NCI-H2081 (cell line): ENCODE results near the gene NEURL3.

Source experiments
- DNase-seq, 2 experiments: peaks; one replicate each; lab custom pipeline; 2025; lab: John Stamatoyannopoulos, UW

Gene NEURL3

DNA sequence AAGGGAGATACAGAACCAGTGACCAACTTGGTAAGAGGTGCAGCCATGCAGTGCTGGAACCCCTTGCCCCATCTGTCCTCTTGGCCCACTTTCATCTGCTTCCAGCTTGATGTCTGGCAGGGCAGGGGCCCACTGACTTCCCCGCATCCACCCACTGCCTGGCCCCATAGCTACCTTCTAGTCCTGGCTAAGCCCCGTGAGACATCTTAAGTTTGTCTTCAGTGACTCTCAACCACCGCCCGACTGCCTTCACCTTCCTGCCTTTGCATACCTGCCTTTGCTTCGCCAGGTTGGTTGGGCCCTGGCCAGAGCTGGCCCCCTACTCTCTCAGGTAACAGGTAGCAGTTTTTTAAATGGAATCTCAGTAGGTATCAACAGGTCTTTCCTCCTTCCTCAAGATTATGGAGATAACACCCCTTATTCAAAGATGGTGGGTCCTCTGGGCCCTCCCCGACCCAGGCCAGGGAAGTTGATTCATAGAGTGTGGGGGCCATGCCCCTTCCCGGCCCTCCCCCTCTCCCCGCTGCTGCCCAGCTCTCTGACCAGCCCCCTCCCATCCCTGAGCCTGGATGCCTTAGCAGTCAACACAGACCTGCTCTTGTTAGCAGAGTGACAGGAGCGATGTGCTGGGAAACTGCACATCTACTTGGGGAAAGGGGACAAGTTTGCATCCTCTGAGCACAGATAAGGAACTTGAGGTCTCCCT is 34.2 kb upstream of the NEURL3 start:
- DNase-seq: no peak

DNA sequence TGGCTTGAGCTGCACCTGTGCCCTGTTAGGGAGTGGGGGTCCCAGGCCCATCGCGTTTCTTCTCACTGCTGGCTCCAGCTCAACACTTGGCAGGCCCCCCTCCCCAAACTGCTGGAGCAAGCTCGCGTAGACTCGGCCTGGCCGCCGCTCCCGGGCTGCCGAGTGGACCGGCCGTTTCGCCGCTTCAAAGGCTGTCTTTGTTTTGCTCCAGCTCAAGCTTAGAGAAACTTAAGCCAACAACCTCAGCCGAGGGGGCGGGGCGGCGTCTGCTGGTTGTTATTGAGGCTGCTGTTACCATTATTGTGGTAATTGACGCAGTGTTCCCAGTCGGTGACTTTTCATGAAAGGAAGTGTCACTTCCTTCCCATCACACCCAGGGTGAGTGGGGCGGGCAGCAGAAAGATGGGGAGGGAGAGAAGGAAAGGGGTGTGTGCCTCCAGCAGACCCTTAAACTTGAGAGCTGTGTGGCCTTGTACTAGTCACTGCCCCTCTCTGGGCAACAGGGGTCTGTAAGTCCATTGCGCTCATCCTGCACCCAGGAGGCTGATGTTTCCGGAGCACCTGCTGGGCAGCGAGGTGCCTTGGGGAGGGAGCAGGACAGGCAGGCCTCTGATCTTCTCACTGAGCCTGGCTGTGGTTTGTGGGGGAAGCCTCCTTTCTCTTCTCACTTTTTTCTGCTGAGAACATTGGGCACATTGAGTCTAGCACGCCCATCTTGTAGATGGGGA is 33.5 kb upstream of the NEURL3 start:
- no peak for DNase-seq

DNA sequence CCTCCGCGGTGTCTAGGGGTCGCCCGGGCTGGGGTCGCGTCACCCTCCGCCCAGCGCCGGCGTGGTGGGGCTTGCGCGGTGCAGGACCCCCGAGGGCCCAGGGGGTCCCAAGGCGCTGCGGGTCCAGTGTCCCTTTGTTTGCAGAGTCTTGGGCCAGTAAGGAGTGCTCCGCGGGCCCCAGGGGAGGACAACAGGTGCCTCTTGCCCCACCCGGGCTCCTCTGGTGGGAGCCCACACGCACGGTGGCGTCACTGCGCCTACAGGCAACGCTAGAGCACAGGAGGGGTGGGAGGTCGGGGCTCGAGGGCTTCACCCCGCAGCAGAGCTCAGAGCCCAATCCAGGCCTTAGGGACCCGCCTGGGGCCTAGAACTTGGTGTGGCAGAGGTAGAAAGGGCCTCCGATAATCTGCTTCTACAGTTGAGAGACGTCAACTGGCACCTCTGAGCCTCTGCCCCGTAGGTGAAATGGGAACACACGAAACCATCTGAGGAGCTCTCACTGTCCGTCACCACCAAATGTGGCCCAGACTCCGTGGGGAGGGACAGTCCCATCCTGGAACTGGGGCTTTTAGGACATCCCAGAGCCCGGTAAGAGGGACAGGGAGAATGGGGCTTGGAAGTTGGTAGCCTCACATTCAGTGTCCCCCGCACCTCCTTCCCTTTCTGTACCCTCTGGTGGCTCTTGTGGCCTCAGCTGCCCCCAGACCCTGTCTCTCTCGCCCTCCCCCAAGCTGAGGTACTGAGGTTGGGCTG is 32.8 kb upstream of the NEURL3 start:
- DNase-seq: no peak

DNA sequence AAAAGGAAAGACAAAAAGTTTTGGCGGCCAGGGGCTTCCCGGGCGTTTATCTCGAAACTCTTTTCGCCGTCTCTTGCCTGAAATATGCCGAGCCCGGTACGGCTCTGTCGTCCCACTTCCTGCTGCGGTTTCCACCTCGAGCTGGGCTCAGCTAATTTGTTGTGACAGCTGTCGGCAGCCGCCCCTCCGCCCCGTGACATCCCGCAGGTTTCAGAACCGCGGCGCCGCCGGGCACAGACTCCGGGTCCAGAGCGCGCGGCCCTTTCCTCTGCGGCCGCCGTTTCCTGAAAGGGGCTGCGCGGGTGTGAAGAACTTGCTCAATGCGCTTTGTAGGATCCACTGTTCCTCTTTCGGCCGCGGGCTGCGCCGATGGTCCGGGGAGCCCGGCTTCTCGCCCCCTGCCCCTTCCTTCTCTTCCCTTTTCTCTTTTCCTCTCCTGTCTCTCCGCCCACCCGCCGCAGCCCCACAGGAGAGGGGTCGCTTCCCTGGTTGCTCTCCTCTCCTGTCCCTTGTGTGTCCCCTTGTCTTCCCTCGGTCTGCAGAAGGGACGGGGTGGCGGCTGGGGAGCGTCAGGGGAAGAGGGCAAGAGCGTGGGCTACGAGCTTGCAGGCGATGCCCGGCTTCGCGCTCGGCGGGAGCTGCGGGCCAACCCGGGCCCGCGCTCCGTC is 32.0 kb upstream of the NEURL3 start:
- DNase-seq: peak; percentile 14 to 48

DNA sequence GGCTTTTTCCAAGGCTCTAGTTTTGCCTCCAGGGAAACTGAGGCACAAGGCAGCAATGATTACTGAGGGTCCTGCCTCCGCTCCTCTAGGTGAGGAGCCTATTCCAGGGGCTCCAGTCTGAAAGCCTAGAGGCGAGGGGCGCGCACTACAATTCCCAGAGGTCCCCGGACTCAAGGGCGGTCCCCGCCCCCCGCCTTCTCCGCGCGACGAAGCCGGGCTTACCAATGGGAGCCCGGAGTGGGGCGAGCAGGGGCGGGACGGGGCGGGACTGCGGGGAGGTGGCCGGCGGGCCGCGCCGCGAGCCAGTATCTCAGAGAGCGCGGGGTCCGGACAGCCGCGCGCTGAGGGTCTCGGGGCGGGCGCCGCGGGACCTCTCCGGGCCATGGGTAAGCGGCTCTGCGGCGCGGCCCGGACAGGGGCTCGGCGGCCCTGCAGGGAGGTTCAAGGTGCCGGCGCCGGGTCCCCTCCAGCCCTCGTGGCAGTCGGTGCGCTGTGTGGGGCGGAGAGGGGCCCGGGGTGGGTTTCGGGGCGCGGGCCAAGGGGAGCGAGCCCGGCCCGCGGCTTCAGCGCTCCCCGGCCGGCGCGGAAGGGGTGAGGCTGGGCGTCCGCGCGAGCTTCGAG is 31.4 kb upstream of the NEURL3 start, which contains the start of gene ARID5A:
TSS of gene ARID5A (plus strand) at position 308 of the 621 bp plus-strand sequence. CDS start at position 383, 75 bp downstream.
- peak; percentile 86 for DNase-seq

DNA sequence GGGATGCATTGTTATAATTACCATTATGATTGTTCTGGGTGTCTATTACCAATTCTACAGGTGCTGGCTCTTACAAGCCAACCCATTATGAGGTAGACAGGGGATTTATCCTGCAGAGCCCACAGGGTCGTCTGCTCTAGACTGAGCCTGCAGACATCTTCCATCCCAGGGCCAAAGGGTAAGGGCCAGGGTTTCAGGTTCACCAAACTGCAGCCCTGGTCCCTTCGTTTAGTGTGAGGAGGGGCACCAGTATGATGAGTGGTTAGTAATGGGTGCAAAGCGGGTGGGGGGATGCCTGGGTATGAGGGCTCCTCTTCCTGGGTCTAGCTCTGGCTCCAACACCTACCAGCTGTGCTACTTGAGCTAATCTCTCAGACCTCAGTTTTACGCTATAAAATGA is 30.2 kb upstream of the NEURL3 start:
- no peak for DNase-seq

DNA sequence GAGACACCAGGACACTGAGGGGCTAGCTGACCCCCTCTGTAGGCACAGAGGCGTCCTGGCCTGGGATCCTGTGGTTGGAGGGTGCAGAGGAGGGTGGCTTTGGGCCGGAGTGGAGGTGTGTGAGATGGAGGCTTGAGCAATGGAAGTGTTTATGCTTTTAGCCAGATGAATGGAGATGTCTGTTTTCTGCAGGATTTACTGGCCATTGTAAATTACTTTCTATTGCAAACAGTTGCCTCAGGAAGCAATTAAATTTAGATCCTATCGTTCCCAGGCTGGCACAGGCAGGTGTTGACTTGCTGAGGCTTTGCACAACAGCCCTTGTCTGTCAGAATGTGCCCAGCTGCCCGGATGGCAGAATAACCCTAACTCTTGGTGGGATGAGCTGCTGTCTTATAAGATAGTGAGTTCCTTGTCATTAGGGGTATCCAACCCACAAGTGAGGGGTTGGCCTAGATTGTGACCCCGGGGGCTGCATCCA is 29.6 kb upstream of the NEURL3 start:
- DNase-seq: peak; percentile 34 to 77

DNA sequence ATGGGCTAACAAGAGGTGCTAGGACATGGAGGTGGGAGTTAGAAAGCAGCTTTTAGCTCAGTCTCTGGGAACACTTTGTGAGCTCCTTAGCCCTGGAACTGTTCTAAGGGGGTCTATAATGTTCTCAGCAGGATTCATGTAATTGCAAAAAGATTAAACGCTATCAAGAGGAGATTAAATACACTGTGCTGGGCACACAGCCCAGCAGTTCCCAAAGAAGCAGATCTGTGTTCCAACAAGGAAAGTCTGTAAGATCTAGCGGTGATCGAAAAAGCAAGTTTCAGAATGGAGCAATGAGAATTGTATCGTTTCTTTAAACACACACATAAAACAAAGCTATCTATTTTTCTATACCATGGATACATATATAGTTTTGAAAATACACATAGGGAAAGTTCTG is 29.0 kb upstream of the NEURL3 start:
- no peak for DNase-seq

DNA sequence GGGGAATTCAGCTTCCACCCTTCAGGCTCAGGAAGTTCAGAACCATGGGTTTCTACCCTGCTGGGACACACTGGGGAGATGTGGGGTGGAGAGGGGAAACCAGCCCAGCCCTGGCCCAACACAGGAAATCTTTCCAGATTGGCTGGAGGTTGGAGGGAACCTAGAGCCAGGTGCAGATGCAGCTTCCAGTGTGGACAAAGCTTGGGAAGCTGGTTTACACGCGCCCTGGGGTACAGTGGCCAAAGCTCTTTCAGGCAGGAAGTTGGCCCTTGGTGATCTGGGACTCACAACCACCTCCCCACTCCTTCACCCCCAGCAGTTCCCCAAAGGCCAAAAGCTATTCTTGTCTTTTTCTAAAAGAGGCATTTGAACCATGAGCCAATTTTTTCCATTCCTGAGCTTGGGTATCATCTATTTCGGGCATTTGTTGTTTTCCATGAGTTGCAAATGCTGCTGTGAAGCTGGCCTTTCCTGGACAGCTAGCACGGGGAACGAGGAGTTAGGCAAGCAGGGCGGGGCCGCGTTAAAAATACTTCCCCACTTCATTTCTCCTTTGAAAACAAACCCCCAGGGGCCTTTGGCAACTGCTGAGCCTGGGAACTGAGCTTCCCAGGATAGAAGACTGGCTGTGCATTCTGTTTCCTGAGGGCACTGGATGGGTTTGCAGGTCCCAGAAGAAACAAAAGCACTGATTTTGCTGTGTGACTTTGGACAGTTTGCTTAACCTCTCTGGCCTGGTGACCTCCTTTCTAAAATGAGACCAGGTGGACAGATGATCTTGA is 28.3 kb upstream of the NEURL3 start:
- DNase-seq: peak in 1 of 2 experiments; percentile 23

DNA sequence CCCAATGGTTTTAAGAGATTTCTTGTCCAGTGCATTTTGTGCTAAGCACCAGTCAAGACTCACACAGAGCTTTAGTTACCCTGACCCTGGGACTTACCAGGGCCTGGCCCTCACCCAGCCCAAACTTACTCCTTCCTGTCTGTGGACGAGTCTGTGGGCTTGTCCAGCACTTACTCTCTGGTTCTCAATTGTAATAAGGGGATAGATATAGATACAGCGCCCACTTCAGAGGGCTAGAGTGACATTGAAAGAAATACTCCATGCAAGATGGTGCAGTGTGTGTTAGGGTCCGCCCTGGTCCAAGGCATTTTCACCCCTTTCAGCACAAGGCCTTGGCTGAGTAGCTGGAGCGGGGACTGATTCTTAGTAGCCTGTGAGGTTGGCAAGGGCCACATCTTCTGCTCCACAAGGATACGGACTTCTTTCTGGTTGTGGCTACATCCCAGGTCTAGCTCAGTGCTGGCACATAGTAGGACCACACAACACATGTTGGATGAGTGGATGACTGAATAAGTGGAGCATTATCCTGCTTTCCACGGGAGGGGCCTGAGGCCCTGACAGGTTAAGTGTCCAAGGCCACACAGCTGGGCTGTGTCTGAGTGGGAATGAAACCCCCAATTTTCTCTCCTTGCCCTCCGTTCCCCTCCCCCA is 27.6 kb upstream of the NEURL3 start:
- DNase-seq: no peak

DNA sequence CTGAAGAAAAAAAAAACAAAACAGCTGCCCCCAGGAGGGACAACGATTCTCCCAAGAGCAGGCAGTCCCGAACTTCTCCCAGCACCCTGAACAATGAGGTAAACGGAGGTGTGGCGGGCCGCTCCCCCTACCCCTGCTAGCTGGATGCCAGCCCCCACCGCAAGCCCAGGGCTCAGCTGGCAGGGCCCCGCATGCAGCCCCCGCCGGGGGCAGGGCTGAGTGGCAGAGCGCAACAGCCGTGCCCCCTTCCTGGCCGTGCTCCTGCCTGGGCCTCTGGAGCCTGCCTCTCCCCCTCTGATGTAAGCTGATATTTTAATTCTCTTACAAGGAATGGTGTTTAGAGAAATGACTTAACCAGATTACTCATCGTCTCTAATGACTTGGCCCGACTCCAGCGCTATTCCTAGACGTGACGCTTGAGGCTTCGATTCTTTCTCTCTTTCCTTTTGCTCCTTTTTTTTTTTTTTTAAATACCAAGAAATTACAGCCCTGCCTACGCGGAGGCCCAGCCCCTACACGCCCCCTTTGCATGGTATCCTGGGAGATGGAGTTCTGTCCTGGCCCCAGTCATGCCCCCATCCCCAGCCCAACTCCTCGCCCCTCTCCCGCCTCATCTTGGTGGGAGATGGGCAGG is 26.8 kb upstream of the NEURL3 start:
- DNase-seq: peak; percentile 47 to 69

DNA sequence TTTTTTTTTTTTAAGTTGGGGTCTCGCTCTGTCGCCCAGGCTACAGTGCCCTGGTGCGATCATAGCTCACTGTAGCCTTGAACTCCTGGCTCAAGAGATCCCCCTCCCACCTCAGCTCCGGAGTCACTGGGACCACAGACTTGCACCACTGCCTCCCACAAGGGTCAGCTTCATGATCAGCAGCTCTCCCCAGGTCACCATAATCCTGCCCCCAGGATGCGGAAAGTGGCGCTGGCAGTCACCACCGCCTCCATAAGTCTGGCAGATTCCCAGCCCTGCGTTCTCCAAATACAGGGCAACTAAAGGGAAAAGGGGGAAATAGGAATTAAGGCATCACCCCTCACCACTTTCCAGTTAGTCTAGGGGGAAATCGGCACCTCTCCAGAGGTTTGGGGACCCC is 26.2 kb upstream of the NEURL3 start:
- no peak for DNase-seq

DNA sequence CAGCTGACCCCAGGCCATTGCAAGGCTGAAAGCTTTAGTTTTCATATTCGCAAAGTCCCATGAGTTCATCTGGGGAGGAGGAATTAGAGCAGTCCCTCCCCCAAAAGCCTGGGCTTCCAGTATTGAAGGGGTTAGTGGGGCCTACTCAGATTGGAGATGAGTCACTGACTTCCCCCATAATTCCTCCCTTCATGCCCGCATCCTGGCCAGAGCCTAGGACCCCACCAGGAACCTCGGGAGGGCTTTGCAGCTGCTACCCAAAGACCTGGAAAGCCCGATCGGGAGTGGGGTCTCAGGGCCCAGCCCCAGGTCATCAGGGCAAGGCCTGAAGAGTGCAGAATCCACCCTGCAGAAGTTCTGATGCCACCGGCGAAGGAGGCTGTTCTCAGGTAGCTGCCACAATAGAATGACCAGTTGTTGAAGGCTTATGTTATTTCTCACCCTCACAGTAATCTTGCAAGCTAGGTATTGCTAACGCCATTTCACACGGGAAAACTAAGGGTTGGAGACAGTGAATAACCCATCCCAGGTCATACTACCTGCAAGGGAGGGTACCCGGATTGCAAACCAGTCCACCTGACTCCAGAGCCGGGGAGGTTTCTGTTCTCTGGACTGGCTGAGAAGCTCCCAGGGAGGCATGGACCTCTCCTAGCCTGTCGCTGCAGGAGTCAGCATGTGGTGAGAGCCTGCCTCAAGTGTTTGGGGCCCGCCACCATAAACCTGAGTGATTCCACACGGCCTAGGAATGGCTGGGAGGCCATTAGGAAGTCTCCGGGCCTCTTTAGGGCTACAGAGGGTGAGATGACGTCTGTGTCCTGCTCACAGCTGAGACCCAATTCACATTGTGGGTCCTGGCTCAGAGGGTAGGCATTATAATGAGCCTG is 25.6 kb upstream of the NEURL3 start:
- DNase-seq: no peak

DNA sequence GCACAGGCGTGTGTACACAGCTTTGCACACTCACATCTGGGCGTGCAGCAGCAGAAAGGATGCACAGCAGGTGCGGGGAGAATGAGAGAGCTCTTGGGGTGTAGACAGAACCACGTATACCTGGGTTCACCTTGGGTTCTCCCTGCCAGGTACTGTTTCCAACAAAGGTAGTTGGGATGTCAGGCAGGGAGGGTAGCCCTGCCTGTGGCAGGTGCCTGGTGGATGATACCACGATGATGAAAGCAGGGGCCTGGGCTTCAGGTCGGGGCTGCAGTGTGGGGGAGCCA is 24.9 kb upstream of the NEURL3 start:
- no peak for DNase-seq

DNA sequence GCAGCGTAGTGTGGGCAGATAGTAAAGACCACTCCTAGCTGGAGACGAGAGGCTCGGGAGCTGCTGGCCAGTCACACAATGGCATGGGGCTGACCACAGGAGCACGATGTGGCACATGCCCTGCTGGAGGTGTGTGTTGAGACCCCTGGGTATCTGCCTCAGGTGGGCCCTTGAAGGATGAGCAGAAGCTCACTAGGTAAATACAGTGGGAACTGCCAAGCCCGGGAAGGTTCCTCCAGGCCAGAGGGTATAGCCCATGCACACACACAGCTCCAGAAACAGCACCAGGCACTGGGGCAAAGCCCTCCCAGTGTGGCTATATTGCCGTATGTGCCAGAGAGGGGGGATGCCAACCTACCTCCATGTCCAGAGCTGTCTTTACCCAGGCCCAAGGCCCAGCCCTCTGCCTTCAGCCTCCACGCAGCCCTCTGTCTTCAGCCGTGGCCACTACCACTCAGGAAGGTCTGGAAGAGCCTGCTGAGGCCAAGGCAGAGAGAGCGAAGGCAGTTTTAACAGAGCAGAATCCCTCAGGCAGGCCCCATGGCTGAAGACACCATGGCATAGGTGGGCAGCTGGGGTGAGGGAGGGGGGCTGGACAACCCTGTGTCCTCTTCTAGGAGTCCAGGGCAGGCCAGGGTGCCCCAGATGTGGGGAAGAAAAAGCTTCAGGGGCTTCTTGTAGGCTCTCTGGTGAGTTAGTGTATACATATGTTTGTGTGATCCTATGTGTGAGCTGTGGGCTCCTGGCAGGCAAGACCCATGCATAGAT is 24.4 kb upstream of the NEURL3 start:
- no peak for DNase-seq

DNA sequence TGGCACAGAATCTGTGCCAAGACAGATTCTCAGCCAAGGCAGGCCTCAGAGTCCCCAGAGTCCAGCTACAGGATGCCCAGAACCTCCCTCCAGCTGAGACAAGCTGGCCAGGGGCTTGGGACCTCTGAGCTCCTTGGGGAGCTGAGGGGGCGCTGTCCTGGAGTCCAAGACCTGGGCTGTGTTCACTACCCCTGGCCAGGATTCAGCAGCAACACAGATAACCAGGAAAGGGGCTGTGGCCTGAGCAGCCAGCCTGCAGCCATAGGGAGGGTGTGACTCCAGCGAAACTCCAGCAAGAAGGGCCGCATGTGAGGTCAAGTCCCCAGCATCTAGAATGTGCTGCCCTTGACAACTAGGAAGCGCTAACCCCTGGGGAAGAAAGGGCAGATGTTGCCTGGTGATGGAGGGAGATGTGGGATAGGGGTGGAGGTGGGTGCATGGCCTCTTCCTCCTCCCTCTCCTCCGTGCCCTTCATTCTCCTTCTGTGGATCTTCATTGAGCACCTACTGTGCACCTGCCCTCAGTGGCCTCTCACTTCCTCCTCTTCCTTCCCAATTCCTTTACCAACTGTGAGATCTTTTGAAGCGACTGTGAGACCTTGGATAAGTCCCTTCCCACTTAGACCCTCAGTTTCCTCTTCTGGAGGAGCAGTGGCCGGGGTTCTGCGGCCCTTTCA is 23.7 kb upstream of the NEURL3 start:
- DNase-seq: no peak

DNA sequence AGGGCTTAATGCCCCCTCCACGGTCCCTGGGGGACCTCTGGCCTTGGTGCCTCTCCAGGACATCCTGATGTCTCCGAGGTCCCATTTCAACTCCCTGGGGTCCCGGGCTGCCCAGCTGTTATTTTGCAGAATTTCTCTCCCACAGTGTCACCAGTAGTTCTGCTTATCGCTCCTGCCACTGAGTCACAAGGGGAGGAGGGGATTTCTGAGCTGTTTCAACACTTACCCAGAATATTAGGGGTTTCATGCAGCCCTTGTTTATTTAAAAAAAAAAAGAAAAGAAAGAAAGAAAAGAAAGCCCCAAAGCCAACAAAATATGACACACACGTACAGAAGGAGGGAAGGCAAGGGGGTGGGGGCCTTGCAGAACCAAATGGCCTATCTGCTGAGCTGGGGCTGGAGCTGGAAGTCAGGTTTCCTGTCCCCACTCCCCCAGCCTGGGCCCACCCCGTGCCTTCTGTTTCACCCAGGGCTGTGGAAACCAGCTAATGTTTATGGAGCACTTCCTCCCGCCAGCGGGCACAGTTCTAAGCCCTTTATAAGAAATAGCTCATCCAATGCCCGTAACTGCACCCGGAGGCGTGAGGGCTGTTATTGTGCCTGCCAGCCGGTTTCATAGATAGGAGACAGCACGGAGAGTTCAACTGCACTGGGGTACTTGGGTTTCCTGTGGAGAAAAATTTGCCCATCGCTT is 23.0 kb upstream of the NEURL3 start:
- DNase-seq: no peak
